Caki2 (cell line): ENCODE measurements around the gene HS6ST2. TPM values are rescaled to one million over a fixed set of nuclear protein-coding genes. Genes with fewer than 3 reads are reported as not detected.

Experiments
- DNase-seq: peaks from one replicate; pipeline ENCODE4 v3.0.0-alpha.2; 2015; ENCODE audit warnings: low read depth
- in situ Hi-C: cut with HindIII; loops from 2 replicates; pipeline ENCODE4 v1.10.0; 2016; ENCODE audit warnings: low sequenced_read_pairs, low pct_unique_long_range_greater_than_20kb, mixed read lengths
- total RNA-seq: library from RNA; depleted of rRNA; stranded (reverse); fragments of >200 nt; shearing (Covaris generic); gene quantifications from 2 replicates; pipeline ENCODE4 v1.2.3, GENCODE V29; 2014; ENCODE audit warnings: low replicate concordance

HS6ST2 gene
- total RNA-seq, 1 experiment from 2014 or later, result 1.1 TPM

- in situ Hi-C loops, result no loop called here
- DNase-seq, result no peak
Observed at GRCh38 chrX:132669142-132669541, 289.3 kb downstream of the HS6ST2 start.

DNA sequence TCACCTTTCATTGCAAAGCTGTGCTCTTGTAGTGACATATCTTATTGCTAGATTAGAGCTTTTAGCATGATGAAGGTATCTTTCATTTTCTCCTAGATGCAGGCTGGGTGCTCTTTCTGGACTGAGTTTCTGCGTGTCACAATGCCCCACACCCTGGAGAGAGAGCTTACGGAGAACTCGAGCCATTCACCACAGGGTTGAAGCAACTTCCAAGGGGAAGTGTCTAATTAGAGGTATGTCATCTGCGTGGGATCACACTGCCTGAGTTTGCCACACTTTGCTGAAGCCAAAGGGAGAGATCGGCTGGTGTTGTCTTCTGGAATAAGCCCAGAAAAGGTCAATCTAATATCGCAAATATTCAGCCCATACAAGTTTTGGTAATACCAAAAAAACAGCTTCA is 290.3 kb downstream of the HS6ST2 start:
- in situ Hi-C loops, result no loop called here

DNA sequence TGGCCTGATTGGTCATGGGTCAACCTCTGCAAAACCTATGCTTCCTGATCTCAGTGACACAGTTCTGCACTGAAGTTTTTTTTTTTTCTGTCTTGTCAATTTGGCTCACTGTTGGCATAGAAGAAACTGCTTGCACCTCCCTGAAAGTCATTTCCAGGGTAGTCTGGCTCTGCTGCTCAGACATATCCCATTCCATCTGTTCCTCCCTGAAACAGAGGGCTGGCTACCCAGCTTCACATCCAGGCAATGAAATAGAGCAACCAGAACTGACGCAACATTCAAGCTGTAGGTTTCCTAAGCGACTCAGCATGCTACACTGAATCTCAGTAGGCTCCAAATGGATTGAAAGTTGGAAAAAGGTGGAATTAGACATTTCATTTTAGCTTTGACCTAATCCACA is 292.8 kb downstream of the HS6ST2 start:
- in situ Hi-C loops, result no loop called here
- DNase-seq, result no peak

More for the DNA sequence above, 290.3 kb downstream of the HS6ST2 start:
- DNase-seq, result no peak

DNA sequence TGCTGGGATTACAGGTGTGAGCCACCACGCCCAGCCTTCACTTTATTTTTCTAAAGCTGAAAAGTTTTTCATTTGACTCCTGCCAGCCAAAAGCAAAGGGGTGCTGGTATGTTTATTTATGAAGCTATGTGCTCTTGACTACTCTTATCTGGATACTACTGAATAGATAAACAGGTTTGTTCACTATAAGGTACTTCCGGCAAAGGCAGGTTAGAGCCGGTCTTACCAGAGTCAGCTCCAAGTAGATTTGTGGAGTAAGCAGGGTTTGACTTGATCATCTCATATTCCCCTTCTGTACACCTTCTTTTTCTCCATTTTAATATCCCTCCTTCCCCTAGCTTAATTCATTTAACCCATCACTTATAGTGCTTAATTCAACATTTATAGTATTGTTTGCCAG is 294.2 kb downstream of the HS6ST2 start:
- no peak for DNase-seq
- in situ Hi-C loops, result no loop called here

GRCh38 chrX:132662844-132663243 is 295.6 kb downstream of the HS6ST2 start:
- in situ Hi-C loops, result no loop called here
- no peak for DNase-seq

- in situ Hi-C loops, result no loop called here
- DNase-seq, result no peak
Observed at GRCh38 chrX:132657876-132658275, 300.6 kb downstream of the HS6ST2 start.

GRCh38 chrX:132652871-132653270 is 305.6 kb downstream of the HS6ST2 start:
- in situ Hi-C loops, result no loop called here
- DNase-seq, result no peak

DNA sequence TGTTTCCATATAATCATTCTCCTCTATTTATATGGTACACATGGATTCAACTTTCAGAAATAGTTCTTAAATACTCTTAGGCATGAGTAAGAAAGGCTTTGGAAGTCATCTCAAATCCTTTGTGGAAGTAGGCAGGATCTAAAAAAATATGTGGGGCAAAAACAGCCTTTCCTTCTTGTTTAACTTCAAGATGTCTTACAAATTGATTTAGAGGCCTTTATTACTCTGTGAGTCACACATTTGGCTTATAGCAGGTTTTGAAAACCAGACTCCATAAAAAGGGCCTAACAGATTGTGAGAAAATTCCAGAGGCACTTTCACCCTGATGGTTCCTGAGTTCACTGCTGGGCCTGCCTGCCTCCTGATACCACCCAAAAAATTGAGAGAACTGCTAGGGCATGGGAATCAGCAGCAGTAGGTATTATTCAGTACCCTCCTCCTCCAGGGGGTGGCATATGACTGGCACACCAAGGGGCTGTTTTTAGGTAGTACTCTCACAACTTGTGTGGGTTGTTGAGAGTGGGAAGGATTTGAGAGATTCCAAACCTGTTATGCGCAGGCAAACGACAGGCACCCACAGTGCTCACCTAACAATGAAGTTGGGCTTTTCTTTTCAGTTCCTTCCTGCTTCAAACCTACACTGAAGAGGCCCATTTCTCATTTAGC is 306.9 kb downstream of the HS6ST2 start:
- no peak for DNase-seq
- in situ Hi-C loops, result no loop called here

DNA sequence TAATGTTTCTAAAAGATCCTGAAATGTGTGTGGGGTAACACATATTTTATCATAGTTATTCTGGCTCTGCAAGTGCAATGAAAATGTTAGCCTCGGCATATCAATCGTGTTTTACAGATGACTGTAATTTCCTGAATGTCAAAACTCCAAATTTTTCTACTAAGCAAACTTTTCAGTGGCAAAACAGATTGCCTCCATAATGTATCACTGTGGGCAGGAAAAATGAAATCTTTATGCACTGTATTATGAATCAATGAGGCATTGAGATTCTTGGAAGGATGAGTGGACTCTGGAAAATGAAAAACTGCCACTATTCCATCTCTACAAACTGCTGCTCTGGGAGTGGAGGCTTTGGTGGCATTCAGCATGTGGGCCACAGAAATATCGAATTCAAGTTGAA is 309.5 kb downstream of the HS6ST2 start:
- in situ Hi-C loops, result no loop called here
- DNase-seq, result no peak

DNA sequence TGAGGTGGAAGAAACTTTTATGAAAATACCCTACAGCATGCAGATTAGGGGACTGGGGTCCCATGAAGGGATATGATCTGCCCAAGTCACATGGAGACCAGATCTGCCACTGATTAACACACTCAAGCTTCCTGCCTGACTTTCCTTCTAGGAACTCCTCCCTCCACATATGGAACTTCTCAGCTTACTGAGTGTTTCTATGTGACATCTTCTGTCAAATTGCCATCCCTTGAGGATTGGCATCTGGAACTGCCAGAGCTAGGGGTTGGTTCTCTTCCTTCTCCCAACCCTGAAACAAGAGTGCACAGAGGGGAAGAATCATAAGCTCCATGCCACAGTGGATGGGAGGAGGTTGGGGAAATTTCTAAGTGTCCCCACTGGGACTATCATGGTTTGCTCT is 319.0 kb downstream of the HS6ST2 start:
- in situ Hi-C loops, result no loop called here
- no peak for DNase-seq

GRCh38 chrX:132638313-132638712 is 320.1 kb downstream of the HS6ST2 start:
- DNase-seq, result no peak
- in situ Hi-C loops, result no loop called here

DNA sequence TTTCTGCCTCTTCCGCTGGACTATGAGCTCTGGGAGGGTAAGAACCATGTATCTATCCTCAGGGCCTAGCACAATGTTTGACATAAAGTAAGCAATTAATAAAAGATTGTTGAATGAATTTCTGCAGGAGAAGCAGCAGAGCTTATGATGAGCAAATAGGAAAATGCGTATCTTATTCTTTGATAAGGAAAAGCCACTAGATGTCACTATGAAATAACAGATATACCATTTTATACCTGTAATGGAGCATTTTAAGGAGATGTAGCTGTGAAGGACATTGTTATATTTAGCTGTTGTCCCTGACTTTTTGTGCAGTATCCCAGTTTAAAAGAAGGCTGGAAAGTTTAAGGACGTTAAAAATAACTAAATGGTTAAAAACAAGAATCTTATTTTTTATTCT is 322.3 kb downstream of the HS6ST2 start:
- DNase-seq, result no peak
- in situ Hi-C loops, result no loop called here

- DNase-seq, result no peak
- in situ Hi-C loops, result no loop called here
Observed at GRCh38 chrX:132634521-132634920, 323.9 kb downstream of the HS6ST2 start.

DNA sequence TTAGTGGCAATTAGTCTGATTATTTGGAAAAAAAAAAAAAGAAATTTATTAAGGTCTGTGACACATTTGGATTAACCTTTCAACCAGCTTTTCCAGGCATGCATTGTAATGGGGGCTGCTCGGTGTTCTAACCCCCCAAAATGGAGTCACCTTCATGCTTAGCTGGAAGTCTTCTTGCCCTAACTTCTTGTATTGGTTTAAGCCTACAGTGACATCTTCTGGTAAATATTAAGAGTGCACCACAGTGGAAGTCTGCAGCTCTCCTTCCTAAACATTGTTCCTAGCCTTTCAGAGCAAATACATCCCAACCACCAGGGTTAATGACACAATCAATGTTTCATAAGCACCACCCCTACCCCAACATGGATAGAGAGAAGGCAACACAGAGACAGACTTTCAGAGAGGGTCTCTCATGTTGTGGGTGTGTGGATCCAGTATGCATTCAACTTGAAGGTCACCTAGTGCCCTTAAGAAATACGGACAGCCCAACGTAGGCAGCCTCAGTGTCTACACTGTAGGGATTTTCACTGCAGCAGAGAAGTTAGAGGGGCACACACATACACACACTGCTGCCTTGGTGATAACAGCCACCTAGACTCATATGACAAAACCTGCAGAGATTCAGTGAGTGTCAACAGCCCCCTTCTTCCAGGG is 326.7 kb downstream of the HS6ST2 start:
- no peak for DNase-seq
- in situ Hi-C loops, result no loop called here

GRCh38 chrX:132624466-132624865 is 334.0 kb downstream of the HS6ST2 start:
- DNase-seq, result no peak
- in situ Hi-C loops, result no loop called here

DNA sequence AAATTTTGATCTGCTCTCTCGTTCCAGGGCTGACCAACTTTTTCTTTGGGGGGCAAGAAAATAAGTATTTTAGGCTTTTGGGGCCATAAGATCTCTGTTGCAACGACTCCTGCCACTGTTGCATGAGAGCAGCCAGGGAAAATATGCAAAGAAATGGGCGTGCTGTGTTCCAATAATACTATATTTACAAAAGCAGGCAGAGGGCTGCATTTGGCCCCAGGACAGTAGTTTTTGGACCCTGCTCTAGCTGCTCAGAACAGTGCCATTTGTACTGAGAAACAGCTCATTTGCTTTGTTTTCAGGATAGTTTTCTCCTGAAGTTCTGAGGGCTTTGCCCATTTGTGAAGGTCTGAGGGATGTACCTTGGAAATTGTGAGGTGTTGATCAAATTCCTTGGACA is 334.5 kb downstream of the HS6ST2 start:
- in situ Hi-C loops, result no loop called here
- DNase-seq, result no peak

- in situ Hi-C loops, result no loop called here
- DNase-seq, result no peak
Observed at GRCh38 chrX:132623300-132623699, 335.1 kb downstream of the HS6ST2 start.

DNA sequence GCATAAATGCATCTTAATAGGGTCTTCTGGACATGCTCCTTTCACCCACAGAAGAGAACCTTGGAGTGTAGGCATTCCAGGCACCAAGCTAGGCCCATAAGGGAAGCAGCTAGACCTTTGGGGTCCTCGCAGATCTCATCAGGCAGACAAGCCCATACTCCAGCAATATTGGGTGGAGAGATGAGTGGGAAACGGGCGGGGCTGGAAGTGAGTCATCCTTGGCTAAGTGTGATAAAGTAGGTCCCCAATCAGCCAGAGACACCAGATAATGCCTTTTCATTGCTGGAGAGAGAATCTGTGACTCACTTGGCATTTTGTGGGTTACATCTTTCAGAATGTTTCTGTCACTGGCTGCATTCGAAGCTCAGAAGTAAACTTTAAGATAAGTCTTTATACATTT is 336.3 kb downstream of the HS6ST2 start:
- no peak for DNase-seq
- in situ Hi-C loops, result no loop called here

DNA sequence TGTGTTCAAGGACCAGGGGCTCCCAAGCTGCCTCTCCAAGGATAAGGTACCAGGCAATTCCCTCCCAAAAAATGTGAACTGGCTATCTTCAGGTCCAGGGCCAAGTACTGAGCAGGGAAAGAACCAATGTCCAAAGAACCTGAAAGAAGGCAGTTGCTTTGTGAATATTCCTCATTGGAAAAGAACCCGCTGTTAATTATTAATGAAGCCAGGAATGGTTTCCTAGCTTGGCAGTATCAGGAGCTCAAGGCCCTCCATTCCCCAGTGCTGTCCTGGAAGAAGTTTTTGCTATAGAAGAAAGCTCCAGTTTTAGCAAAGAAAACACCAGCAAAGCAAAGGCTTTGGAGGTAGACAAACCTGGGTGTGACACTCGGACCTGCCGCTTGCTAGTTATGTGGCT is 339.6 kb downstream of the HS6ST2 start:
- in situ Hi-C loops, result no loop called here
- DNase-seq, result no peak
